ENCODE data around the gene PARP2. TPM values are rescaled to one million over a fixed set of nuclear protein-coding genes. Genes with fewer than 3 reads are reported as not detected.

PARP2 gene
- total RNA-seq, 2 donors from 2014 or later, result 36.1 to 63.7 TPM

- peak overlapping the region; percentile 12 for H3K27ac Mint-ChIP-seq
- TF ChIP-seq, protein P1, sequence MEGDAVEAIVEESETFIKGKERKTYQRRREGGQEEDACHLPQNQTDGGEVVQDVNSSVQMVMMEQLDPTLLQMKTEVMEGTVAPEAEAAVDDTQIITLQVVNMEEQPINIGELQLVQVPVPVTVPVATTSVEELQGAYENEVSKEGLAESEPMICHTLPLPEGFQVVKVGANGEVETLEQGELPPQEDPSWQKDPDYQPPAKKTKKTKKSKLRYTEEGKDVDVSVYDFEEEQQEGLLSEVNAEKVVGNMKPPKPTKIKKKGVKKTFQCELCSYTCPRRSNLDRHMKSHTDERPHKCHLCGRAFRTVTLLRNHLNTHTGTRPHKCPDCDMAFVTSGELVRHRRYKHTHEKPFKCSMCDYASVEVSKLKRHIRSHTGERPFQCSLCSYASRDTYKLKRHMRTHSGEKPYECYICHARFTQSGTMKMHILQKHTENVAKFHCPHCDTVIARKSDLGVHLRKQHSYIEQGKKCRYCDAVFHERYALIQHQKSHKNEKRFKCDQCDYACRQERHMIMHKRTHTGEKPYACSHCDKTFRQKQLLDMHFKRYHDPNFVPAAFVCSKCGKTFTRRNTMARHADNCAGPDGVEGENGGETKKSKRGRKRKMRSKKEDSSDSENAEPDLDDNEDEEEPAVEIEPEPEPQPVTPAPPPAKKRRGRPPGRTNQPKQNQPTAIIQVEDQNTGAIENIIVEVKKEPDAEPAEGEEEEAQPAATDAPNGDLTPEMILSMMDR (conservative IDR thresholded peaks at IDR 0.05), result peak; percentile 87
- H3K4me3 ChIP-seq (ENCODE audit: low read length), result no peak overlapping the region
- H3K9me3 ChIP-seq (ENCODE audit: control insufficient read depth, low read length), result no peaks in the 10 kb centered on the region
- H3K27me3 ChIP-seq (ENCODE audit: control insufficient read depth, insufficient read depth, low read length, poor library complexity, severe bottlenecking), result no peaks in the 10 kb centered on the region
- whole genome bisulfite sequencing, 2 experiments (ENCODE audit: insufficient coverage in 1 of 2, insufficient read length in 1 of 2), result 80 to 92% methylated on average over 2 to 8 of the region's 8 CpGs
- H3K4me3 Mint-ChIP-seq, result no peak overlapping the region
- H3K36me3 ChIP-seq (ENCODE audit: control insufficient read depth, insufficient read depth, low read length), result peaks cover 64% of the 10 kb centered on the region
- H3K27me3 Mint-ChIP-seq (ENCODE audit: insufficient read depth), result no peaks in the 10 kb centered on the region
- H3K4me1 ChIP-seq (ENCODE audit: control insufficient read depth, insufficient read depth, low read length), result no peaks in the 10 kb centered on the region
- no peaks in the 10 kb centered on the region for H3K9me3 Mint-ChIP-seq
- no peak overlapping the region for H3K9ac ChIP-seq (ENCODE audit: extremely low read depth, low read length, poor library complexity, severe bottlenecking)
- no peak overlapping the region for H3K27ac ChIP-seq (ENCODE audit: low read depth, low read length)
- no peak for DNase-seq
- peaks cover 21% of the 10 kb centered on the region for H3K4me1 Mint-ChIP-seq
- peaks cover 53% of the 10 kb centered on the region for H3K36me3 Mint-ChIP-seq (ENCODE audit: low read depth)
These were observed 16.2 kb upstream of the PARP2 start for GRCh38 chr14:20327005-20327869.

DNA sequence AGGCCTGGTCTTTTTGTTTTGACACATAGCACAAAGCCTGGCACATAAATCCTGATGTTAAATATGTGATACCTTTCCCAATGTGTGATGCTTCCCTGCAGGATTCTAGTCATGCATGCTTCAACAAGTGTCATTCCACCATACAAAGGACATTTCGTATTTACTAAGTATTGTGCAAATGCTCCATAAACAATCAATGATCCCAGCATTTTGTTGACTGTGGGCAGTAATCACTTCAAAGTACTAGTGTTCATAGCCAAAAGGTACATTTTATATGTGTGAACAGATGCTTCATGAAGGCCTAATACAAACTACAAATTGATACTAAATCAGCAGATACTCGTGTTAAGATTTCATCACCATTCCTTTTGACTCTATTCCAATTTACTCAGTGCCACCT lies 14.7 kb upstream of the PARP2 start:
- H3K9me3 ChIP-seq (ENCODE audit: control insufficient read depth, low read length), result no peaks in the 10 kb centered on the region
- H3K4me3 ChIP-seq (ENCODE audit: low read length), result no peak overlapping the region
- H3K9me3 Mint-ChIP-seq, result no peaks in the 10 kb centered on the region
- no peak overlapping the region for H3K4me3 Mint-ChIP-seq
- no peak overlapping the region for H3K9ac ChIP-seq (ENCODE audit: extremely low read depth, low read length, poor library complexity, severe bottlenecking)
- no peak overlapping the region for H3K27ac ChIP-seq (ENCODE audit: low read depth, low read length)
- no peaks in the 10 kb centered on the region for H3K27me3 Mint-ChIP-seq (ENCODE audit: insufficient read depth)
- peaks cover 44% of the 10 kb centered on the region for H3K36me3 Mint-ChIP-seq (ENCODE audit: low read depth)
- peak overlapping the region; percentile 21 for H3K27ac Mint-ChIP-seq
- no peaks in the 10 kb centered on the region for H3K27me3 ChIP-seq (ENCODE audit: control insufficient read depth, insufficient read depth, low read length, poor library complexity, severe bottlenecking)
- 67 to 85% methylated on average over 1 to 2 of the region's 2 CpGs for WGBS, 2 experiments (ENCODE audit: insufficient coverage in 1 of 2, insufficient read length in 1 of 2)
- TF ChIP-seq, protein P1 (conservative IDR thresholded peaks at IDR 0.05), result no peak
- H3K4me1 Mint-ChIP-seq, result peaks cover 21% of the 10 kb centered on the region
- H3K36me3 ChIP-seq (ENCODE audit: control insufficient read depth, insufficient read depth, low read length), result peaks cover 53% of the 10 kb centered on the region
- H3K4me1 ChIP-seq (ENCODE audit: control insufficient read depth, insufficient read depth, low read length), result no peaks in the 10 kb centered on the region
- DNase-seq, result no peak

DNA sequence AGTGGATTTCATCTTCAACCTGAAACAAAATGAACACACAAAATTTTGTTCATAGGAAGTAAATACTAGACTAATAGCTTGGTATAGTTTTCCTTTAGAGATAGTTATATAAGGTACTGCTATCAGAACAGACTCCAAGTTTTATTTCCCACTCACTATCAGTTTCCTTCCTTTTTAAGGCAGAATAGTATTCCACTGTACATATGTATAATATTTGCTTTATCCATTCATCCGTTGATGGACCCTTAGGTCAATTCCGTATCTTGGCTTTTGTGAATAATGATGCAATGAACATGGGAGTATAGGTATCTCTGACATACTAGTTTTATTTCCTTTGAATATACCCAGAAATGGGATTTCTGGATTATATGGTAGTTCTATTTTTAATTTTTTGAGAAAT lies 14.1 kb upstream of the PARP2 start:
- H3K27ac Mint-ChIP-seq, result no peak overlapping the region
- H3K4me3 ChIP-seq (ENCODE audit: low read length), result no peak overlapping the region

More for the DNA sequence above, 14.1 kb upstream of the PARP2 start:
- H3K27me3 Mint-ChIP-seq (ENCODE audit: insufficient read depth), result no peaks in the 10 kb centered on the region
- no peak overlapping the region for H3K9ac ChIP-seq (ENCODE audit: extremely low read depth, low read length, poor library complexity, severe bottlenecking)
- TF ChIP-seq, protein P1 (conservative IDR thresholded peaks at IDR 0.05), result no peak
- H3K36me3 ChIP-seq (ENCODE audit: control insufficient read depth, insufficient read depth, low read length), result peaks cover 47% of the 10 kb centered on the region
- no peak overlapping the region for H3K4me3 Mint-ChIP-seq
- peaks cover 38% of the 10 kb centered on the region for H3K36me3 Mint-ChIP-seq (ENCODE audit: low read depth)
- WGBS, 2 experiments (ENCODE audit: insufficient coverage in 1 of 2, insufficient read length in 1 of 2), result 100% methylated on average over 2 of the region's 2 CpGs; no CpG with 5 or more reads in 1 of the 2 experiments
- no peaks in the 10 kb centered on the region for H3K4me1 ChIP-seq (ENCODE audit: control insufficient read depth, insufficient read depth, low read length)
- DNase-seq, result no peak
- H3K27me3 ChIP-seq (ENCODE audit: control insufficient read depth, insufficient read depth, low read length, poor library complexity, severe bottlenecking), result no peaks in the 10 kb centered on the region
- no peak overlapping the region for H3K27ac ChIP-seq (ENCODE audit: low read depth, low read length)
- H3K4me1 Mint-ChIP-seq, result peaks cover 21% of the 10 kb centered on the region
- no peaks in the 10 kb centered on the region for H3K9me3 Mint-ChIP-seq
- no peaks in the 10 kb centered on the region for H3K9me3 ChIP-seq (ENCODE audit: control insufficient read depth, low read length)
